ENCODE measurements around the gene AKTIP.

The AKTIP gene

DNA sequence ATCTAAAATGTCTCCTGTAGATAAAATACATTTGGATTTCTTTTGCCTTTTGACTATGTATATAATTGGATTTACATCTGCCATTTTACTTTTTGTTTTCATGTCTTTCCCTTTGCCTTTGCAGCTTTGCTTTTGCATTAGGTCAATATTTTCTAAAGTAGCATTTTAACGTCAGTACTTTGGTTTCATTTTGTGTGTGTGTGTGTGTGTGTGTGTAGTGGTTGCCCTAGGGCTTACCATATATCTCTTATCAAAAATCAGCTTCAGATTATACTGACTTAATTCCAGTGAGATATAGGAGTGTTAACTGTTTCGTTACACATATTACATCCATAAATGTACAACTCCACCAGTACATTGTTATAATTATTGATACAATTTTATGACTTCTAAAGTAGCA lies 26.1 kb downstream of the AKTIP start:
- no peak for DNase-seq

DNA sequence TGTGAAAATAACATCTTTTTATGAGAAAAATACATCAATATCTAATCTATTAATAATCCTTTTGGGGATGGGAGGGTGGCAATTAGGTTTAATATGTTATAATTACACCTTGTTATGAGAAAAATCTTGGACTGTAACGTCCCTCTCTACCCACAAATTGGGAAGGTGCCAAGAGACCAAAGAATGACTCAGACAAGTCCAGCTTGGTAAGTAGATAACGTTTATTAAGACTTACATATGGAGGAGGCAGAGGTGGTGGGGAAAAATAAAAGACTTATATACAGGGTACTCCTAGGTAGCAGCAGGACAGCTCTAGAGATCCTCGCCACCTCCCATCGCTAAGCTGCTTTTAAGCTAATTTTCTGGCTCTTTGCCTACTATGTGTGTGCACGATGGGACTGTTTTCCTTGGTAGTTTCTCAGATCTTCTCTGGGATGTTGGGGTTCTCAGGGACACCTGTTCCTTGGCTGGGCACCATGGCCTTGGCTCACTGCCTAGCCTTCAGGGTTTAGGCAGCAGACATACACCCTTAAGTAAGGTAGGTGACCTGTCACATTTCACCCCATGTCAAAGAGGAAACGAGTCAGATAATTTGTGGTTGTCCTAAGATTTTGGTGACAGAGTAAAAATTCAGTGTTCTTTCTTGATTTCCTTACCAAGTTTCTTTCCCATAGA lies 37.3 kb downstream of the AKTIP start:
- DNase-seq: no peak

DNA sequence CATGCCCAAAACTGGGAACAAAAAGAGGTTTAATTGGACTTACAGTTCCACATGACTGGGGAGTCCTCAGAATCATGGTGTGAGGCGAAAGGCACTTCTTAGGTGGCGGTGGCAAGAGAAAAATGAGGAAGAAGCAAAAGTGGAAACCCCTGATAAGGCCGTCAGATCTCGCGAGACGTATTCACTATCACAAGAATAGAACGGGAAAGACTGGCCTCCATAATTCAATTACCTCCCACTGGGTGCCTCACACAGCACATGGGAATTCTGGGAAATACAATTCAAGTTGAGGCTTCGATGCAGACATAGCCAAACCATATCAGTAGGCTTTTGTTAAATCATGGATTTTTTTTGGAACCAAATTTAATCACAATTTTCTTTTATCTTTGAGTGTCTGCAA lies 44.4 kb downstream of the AKTIP start:
- DNase-seq: no peak

DNA sequence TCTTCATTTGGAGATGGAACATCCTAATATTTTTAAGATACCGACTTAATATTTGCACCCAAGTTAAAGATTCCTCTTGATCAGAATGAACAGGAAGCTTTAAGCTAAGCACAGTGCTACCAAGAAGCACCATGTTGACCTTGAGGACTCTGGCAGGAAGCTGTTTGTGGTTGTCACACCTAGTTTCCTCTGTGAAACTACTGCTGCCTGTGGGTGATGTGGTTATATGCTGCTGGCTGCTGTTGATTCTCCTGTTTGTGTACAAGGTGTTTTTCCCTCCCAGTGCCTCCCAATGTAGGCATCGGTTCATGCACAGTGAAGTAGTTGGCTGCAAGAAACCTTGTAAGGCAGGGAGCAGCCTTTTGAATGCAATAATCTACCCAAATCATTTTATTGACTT lies 45.3 kb downstream of the AKTIP start:
- DNase-seq: no peak

DNA sequence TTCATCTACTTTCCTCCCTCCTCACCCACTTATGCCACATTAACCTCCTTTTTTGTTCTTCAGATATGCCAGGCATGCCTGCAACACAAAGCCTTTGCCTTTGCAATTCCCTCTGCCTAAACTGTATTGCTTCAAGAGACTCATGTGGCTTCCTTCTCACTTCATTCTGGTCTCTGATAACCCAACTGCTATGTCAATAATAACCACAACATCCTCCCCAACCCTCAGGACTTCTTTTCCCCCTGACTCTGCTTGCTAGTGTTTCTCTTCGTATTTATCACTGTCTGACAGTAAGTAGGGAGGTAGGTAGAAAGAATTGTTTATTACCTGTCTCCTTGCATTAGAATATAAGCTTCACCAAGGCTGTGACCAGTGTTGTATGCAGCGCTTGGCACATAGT lies 46.4 kb downstream of the AKTIP start:
- no peak for DNase-seq

DNA sequence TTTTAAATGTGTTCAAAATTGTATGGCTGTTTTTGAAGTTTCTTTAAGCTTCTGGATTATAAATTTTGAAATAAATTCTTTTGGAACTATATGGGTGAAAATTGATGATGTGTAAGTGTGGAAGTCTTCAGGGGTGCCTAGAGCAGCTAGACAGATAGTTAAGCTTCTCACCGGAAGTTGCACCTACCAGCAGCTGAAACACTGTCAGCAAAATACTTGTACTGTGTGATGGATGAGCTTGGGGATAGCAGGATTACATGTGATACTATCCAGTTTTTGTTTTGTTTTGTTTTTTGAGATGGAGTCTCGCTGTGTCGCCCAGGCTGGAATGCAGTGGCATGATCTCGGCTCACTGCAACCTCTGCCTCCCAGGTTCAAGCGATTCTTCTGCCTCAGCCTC lies 49.1 kb downstream of the AKTIP start:
- DNase-seq: no peak

DNA sequence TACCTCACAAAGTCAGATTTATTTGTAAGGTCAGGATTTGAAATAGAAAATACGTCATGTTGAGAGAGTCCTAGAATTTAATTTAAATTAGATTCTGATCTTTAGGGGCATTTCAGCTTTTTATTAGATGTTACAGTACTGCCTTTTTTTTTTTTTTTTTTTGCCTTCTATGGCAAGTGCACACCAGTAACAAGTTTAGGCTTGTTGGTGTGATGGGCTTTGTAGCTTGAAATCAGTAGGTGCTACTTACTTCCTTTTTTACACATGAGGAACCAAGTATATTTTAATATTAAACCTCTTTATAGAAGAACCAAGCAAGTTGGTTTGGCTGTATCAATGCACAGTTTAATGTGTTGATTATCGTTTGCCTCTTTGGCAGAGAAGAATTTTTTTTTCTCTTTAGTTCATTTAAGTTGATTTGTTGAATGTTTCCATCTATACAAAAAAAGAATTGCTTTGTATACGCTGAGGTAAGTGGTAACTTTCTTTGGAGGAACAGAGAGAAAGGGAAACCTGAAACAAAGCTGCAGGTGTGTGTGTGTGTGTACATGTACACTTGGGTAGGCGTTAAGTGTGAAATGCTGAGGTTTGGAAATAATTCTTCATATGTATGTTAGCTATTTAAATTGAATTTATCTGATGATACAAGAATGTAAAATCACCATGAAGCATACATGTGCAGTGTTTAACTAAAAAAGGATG lies 53.0 kb downstream of the AKTIP start:
- DNase-seq: no peak

DNA sequence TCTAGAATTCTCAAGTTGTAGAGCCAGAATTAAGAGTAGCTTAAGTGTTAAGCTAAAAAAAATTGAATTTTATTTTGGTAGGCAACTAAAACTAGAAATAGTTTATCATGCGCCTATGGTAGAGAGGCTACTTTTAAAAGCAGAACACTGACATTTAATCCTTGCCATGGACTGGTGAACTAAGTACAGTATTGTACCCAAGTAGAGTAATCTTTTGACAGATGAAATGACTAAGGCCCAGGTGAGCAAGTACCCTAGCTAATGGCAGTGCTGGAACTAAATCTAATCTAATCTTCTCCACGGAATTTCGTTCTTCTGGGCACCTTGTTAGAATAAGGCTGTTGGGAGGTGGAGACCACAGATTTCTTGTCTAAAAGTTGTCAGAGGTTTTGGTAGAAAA lies 56.9 kb downstream of the AKTIP start:
- DNase-seq: no peak

DNA sequence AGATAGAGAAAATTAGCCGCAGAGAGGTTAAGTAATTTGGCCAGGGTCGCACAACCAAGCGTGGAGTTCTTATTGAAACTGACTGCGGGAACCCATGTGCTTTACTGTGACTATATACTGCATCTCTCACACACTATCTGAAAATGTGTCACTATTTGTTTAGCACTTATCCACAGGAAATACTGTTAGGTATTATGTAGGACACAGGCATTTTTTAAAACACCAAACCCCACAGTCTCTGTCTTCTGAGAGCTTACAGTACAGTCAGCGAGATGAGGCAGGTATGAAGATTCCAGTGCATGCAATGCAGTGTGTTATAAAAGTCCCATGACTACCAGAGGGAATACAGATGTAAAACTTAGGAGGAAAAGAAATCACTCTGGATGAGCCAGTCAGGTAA lies 57.5 kb downstream of the AKTIP start:
- no peak for DNase-seq

All from retina (tissue), 1 donor.